ENCODE data around the gene SFTPA1. TPM values are rescaled to one million over a fixed set of nuclear protein-coding genes. Genes with fewer than 3 reads are reported as not detected.
"Not testable (repeated sequence)": the region's sequence is repeated elsewhere in the genome, so short reads cannot be mapped to it uniquely, and the experiment has no call there.

Gene SFTPA1
- total RNA-seq, 1 donor from 2014 or later, result not detected

- no peaks in the 10 kb centered on the region for H3K27me3 Mint-ChIP-seq
- no peak for TF ChIP-seq CTCF (IDR thresholded peaks at IDR 0.05)
- H3K4me1 Mint-ChIP-seq, result no peaks in the 10 kb centered on the region
- ChIA-PET CTCF (no interaction called here), POLR2A (no interaction called here)
- no peak for DNase-seq
- no peak overlapping the region for H3K27ac Mint-ChIP-seq
- intact Hi-C loops (cut with micrococcal nuclease), result no loop called here
- H3K9me3 Mint-ChIP-seq, result no peaks in the 10 kb centered on the region
- no peak overlapping the region for H3K4me3 Mint-ChIP-seq
- H3K36me3 Mint-ChIP-seq (ENCODE audit: low read depth), result no peaks in the 10 kb centered on the region
- no peak for ATAC-seq (ENCODE audit: low read depth)
These were observed 4.8 kb downstream of the SFTPA1 start for GRCh38 chr10:79615577-79615976.

GRCh38 chr10:79616164-79616563 is 5.4 kb downstream of the SFTPA1 start:
- TF ChIP-seq CTCF (IDR thresholded peaks at IDR 0.05), result no peak
- Mint-ChIP-seq H3K36me3 (ENCODE audit: low read depth) (no peaks in the 10 kb centered on the region), H3K4me1 (no peaks in the 10 kb centered on the region), H3K9me3 (no peaks in the 10 kb centered on the region), H3K27ac (no peak overlapping the region), H3K27me3 (no peaks in the 10 kb centered on the region), H3K4me3 (no peak overlapping the region)
- DNase-seq, result no peak
- ChIA-PET POLR2A (no interaction called here), CTCF (no interaction called here)
- intact Hi-C loops (cut with micrococcal nuclease), result no loop called here
- no peak for ATAC-seq (ENCODE audit: low read depth)

- peaks cover 13% of the 10 kb centered on the region for H3K9me3 Mint-ChIP-seq
- H3K27ac Mint-ChIP-seq; H3K36me3 Mint-ChIP-seq (ENCODE audit: low read depth); H3K4me3 Mint-ChIP-seq; DNase-seq; POLR2A ChIA-PET; H3K4me1 Mint-ChIP-seq; intact Hi-C loops (cut with micrococcal nuclease); CTCF ChIA-PET; H3K27me3 Mint-ChIP-seq; ATAC-seq (ENCODE audit: low read depth): not testable (repeated sequence)
These were observed 12.9 kb downstream of the SFTPA1 start for GRCh38 chr10:79623663-79624062.

GRCh38 chr10:79627075-79627474 is 16.3 kb downstream of the SFTPA1 start:
- H3K9me3 Mint-ChIP-seq, result peaks cover 13% of the 10 kb centered on the region
- intact Hi-C loops (cut with micrococcal nuclease), result no loop called here
- ChIA-PET CTCF (interaction anchor here (0.8 kb wide), 1 partner anchor 8 kb away, joined by 3 read pairs; no protein-coding TSS in a partner anchor), POLR2A (no interaction called here)
- TF ChIP-seq CTCF (IDR thresholded peaks at IDR 0.05), result no peak
- no peaks in the 10 kb centered on the region for H3K4me1 Mint-ChIP-seq
- H3K4me3 Mint-ChIP-seq, result no peak overlapping the region
- H3K27ac Mint-ChIP-seq, result no peak overlapping the region
- H3K36me3 Mint-ChIP-seq (ENCODE audit: low read depth), result no peaks in the 10 kb centered on the region
- peaks cover 14% of the 10 kb centered on the region for H3K27me3 Mint-ChIP-seq
- DNase-seq, result no peak
- no peak for ATAC-seq (ENCODE audit: low read depth)

GRCh38 chr10:79628083-79628482 is 17.3 kb downstream of the SFTPA1 start:
- DNase-seq (no peak), ATAC-seq (ENCODE audit: low read depth) (no peak)
- POLR2A ChIA-PET, result no interaction called here
- Mint-ChIP-seq H3K4me1 (no peaks in the 10 kb centered on the region), H3K27me3 (peaks cover 13% of the 10 kb centered on the region), H3K4me3 (no peak overlapping the region), H3K9me3 (peaks cover 13% of the 10 kb centered on the region), H3K27ac (no peak overlapping the region), H3K36me3 (ENCODE audit: low read depth) (no peaks in the 10 kb centered on the region)
- intact Hi-C loops (cut with micrococcal nuclease), result no loop called here
- CTCF ChIA-PET, result no interaction called here
- TF ChIP-seq CTCF (IDR thresholded peaks at IDR 0.05), result no peak

Data from activated B cell treated with CpG ODN at 0.5 μM for 24 hours (primary cell).